Naive thymus-derived CD4-positive, alpha-beta T cell (primary cell): ENCODE data around the gene RAI1. TPM values are rescaled to one million over a fixed set of nuclear protein-coding genes. Genes with fewer than 3 reads are reported as not detected.

Experiments used
- ATAC-seq: fragments of 150-1000 bp; cut with Tn5 transposase; 2 replicates; pipeline ENCODE4 v1.10.0; 2021; ENCODE audit warnings: mild to moderate bottlenecking, moderate library complexity
- CTCF ChIA-PET: fragments of 350-600 bp; sonication (Branson Sonifier 250); formaldehyde crosslinking; loops from one replicate; lab custom pipeline; 2021; ENCODE audit warnings: antibody characterized with exemption; lab: Charles Lee
- POLR2A ChIA-PET: fragments of 350-600 bp; sonication (Branson Sonifier 250); formaldehyde crosslinking; loops from one replicate; lab custom pipeline; 2021; ENCODE audit warnings: antibody characterized with exemption, inconsistent platforms; lab: Charles Lee
- DNase-seq, 9 donors: peaks; one replicate each; pipeline versions ENCODE4 v3.0.0 to v3.0.0-alpha.2; 2020 to 2022; ENCODE audit warnings: mixed read lengths in 1 of 9
- H3K27ac ChIP-seq: one replicate; pipeline ENCODE4 v1.7.0; 2013; ENCODE audit warnings: mild to moderate bottlenecking, low read depth, low read length, moderate library complexity
- H3K27me3 ChIP-seq, 2 donors: one replicate each; pipeline ENCODE4 v1.7.0; 2013; ENCODE audit warnings: low read length in 2 of 2, mild to moderate bottlenecking in 2 of 2, moderate library complexity in 2 of 2; ENCODE audit not compliant: control insufficient read depth in 2 of 2, insufficient read depth in 2 of 2
- H3K36me3 ChIP-seq, 3 experiments: 1 replicate in 2 of 3; 2 replicates in 1 of 3; pipeline ENCODE4 v1.7.0; 2013; ENCODE audit warnings: low read length in 3 of 3, mild to moderate bottlenecking in 3 of 3, moderate library complexity in 1 of 3; ENCODE audit not compliant: insufficient read depth in 3 of 3, control insufficient read depth in 2 of 3
- H3K4me1 ChIP-seq, 2 donors: one replicate each; pipeline ENCODE4 v1.7.0; 2013; ENCODE audit warnings: low read length in 2 of 2, mild to moderate bottlenecking in 2 of 2, moderate library complexity in 1 of 2; ENCODE audit not compliant: control insufficient read depth in 2 of 2, insufficient read depth in 2 of 2
- H3K4me3 ChIP-seq: 2 replicates; pipeline ENCODE4 v1.7.0; 2013; ENCODE audit warnings: mild to moderate bottlenecking, low read length
- H3K9me3 ChIP-seq, 3 experiments: 1 replicate in 2 of 3; 2 replicates in 1 of 3; pipeline ENCODE4 v1.7.0; 2013; ENCODE audit warnings: low read length in 3 of 3; ENCODE audit not compliant: control insufficient read depth in 2 of 3
- H3K27ac Mint-ChIP-seq, 9 donors: one replicate each; pipeline ENCODE4 v1.8.0; 2020 to 2022; ENCODE audit warnings: mixed read lengths in 9 of 9, mild to moderate bottlenecking in 8 of 9, moderate library complexity in 5 of 9, inconsistent platforms in 2 of 9
- H3K27me3 Mint-ChIP-seq, 5 donors: one replicate each; pipeline ENCODE4 v1.8.0; 2021 to 2022; ENCODE audit warnings: mixed read lengths in 5 of 5, mild to moderate bottlenecking in 1 of 5
- H3K36me3 Mint-ChIP-seq, 5 donors: one replicate each; pipeline ENCODE4 v1.8.0; 2020 to 2022; ENCODE audit warnings: mixed read lengths in 5 of 5, mild to moderate bottlenecking in 3 of 5, inconsistent platforms in 1 of 5
- H3K4me1 Mint-ChIP-seq, 7 donors: one replicate each; pipeline ENCODE4 v1.8.0; 2020 to 2022; ENCODE audit warnings: mixed read lengths in 7 of 7, mild to moderate bottlenecking in 3 of 7, inconsistent platforms in 1 of 7
- H3K4me3 Mint-ChIP-seq, 10 donors: one replicate each; pipeline ENCODE4 v1.8.0; 2020 to 2022; ENCODE audit warnings: mild to moderate bottlenecking in 10 of 10, mixed read lengths in 10 of 10, moderate library complexity in 6 of 10, inconsistent platforms in 2 of 10
- H3K9me3 Mint-ChIP-seq, 11 donors: one replicate each; pipeline ENCODE4 v1.8.0; 2020 to 2022; ENCODE audit warnings: mixed read lengths in 11 of 11, mild to moderate bottlenecking in 4 of 11, inconsistent platforms in 1 of 11, moderate library complexity in 1 of 11
- intact Hi-C, 2 donors: fragments of 100-400 bp; cut with micrococcal nuclease; formaldehyde crosslinking; loops; one replicate each; pipeline ENCODE4 v1.15.1; 2023
- polyA plus RNA-seq, 2 donors: library from polyadenylated mRNA; unstranded; fragments of 300-500 nt; fragmentation: Illumina TruSeq; gene quantifications; one replicate each; pipeline ENCODE4 v1.2.3, GENCODE V29; 2021
- total RNA-seq, 6 experiments: library from RNA in 5 of 6; stranded (reverse) in 5 of 6; gene quantifications; 1 replicate in 5 of 6; 2 replicates in 1 of 6; pipeline ENCODE4 v1.2.3 and lab custom pipeline; 2021 to 2026

The RAI1 gene
- total and polyA plus RNA-seq, 7 experiments from 2014 or later, result 2.0 to 46.2 (median 21.2) TPM

DNA sequence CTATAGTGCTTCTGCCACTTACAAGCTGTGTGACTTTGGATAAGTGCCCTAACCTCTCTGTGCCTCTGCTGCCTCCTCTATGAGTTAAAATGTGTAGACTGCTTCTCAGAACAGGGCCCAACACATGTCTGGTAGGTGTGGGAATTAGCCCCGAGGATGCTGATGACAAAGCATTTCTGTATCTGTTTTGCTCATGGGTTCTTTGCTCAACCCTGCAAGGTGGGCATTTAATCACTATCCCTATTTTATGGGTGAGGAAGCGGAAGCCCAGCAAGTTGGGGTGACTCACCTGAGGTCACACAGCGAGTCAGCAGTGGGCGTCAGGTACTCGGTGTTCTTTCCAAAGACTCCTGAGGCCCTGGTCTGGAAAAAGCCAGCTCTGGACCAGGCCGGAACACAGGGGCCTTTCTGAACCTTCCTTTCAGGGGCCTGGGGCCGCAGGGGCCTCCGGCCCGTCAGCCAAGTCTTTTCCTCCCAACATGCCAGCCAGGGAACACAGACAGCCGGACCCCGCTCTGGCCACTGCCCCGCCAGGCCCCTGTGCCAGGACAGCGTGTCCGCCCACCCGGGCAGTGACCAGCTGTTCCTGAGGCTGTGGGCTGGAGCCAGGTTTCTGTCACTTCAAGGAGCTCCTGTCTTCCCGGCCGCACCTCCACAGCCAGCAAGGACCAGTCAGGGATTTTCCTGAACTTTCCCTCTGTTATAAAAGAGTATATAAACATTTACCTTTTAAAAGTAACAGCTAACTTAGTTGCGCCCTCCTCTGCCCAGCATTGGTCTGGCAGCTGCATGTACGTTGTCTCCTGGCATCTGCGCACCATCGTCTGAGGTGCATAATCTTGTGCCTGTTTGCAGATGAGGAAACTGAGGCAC lies 93.0 kb downstream of the RAI1 start:
- Mint-ChIP-seq H3K27me3 (no peaks in the 10 kb centered on the region), H3K9me3 (no peaks in the 10 kb centered on the region), H3K4me1 (peaks cover 0 to 12% (median 10%) of the 10 kb centered on the region in 7 donors), H3K36me3 (no peaks in the 10 kb centered on the region), H3K4me3 (no peak overlapping the region), H3K27ac (peak overlapping the region in 4 of 9 donors; percentile 43 to 68 (median 61))
- H3K27me3 ChIP-seq, result no peaks in the 10 kb centered on the region
- ChIA-PET CTCF (interaction anchor here (0.6 to 1.0 kb wide), 7 partner anchors 68 to 450 kb away, joined by 3 read pairs; no protein-coding TSS in a partner anchor), POLR2A (interaction anchor here (0.6 to 1.1 kb wide), 3 partner anchors 10 to 399 kb away, joined by 3 to 4 read pairs (median 3); no protein-coding TSS in a partner anchor)
- intact Hi-C loops, result loop anchor here in 1 of 2 donors (2.0 kb wide), 1 partner anchor 93 kb away; the partner anchor contains the start of gene RAI1
- H3K4me1 ChIP-seq, result no peaks in the 10 kb centered on the region
- H3K9me3 ChIP-seq, result no peaks in the 10 kb centered on the region
- no peak for DNase-seq
- no peak for ATAC-seq
- H3K36me3 ChIP-seq, result no peaks in the 10 kb centered on the region
- no peak overlapping the region for H3K4me3 ChIP-seq
- no peak overlapping the region for H3K27ac ChIP-seq

GRCh38 chr17:17776889-17777288 lies 95.6 kb downstream of the RAI1 start:
- DNase-seq, result no peak
- peaks cover 0 to 12% (median 0%) of the 10 kb centered on the region in 5 donors for H3K27me3 Mint-ChIP-seq

DNA sequence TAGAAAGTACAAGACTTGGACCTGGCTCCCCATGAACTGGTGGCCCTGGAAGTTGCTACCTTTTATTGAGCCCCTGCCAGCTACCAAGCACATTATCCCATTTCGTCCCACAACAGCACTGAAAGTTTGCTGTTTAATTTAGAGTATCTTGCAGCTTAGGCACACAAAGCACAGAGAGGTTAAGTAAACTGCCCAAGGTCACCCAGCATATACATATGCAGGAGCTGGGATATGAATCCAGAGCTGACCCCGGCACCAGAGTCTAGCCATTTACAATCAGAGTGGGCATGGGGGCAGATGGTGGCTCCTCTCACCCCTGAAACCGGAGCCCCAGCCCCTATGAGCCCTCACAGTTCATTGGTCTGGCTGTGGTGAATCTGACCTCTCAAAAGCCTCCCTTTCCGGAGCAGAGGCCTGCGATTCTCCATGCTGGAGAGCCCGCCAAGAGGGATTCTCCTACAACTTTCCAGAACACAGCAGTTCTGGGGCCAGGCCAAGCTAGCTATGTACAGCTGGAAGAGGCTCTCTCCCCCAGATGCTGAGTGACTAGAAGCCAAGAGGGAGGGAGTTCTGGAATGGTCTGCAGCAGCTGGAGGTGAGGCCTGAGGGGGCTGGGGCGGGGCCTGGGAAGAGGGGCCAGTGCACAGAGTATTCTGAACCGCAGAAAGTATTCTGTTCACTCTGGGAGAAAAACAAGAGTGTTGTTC lies 97.2 kb downstream of the RAI1 start:
- no peak for DNase-seq
- H3K27me3 ChIP-seq, result no peaks in the 10 kb centered on the region
- Mint-ChIP-seq H3K4me1 (peaks cover 0 to 10% (median 4%) of the 10 kb centered on the region in 7 donors), H3K27me3 (peaks cover 0 to 17% (median 0%) of the 10 kb centered on the region in 5 donors), H3K27ac (peak overlapping the region in 1 of 9 donors; percentile 52), H3K4me3 (no peak overlapping the region), H3K9me3 (no peaks in the 10 kb centered on the region), H3K36me3 (no peaks in the 10 kb centered on the region)
- H3K9me3 ChIP-seq, result no peaks in the 10 kb centered on the region
- ATAC-seq, result no peak
- POLR2A ChIA-PET, result no interaction called here
- no peaks in the 10 kb centered on the region for H3K36me3 ChIP-seq
- intact Hi-C loops, result loop anchor here in 1 of 2 donors (2.0 kb wide), 1 partner anchor 14 kb away; no protein-coding TSS in a partner anchor
- CTCF ChIA-PET, result interaction anchor here (0.6 to 1.3 kb wide), 2 partner anchors 37 to 49 kb away, joined by 3 read pairs; no protein-coding TSS in a partner anchor
- H3K27ac ChIP-seq, result no peak overlapping the region
- no peaks in the 10 kb centered on the region for H3K4me1 ChIP-seq
- H3K4me3 ChIP-seq, result no peak overlapping the region

More at GRCh38 chr17:17776889-17777288, 95.6 kb downstream of the RAI1 start:
- ChIA-PET CTCF (no interaction called here), POLR2A (interaction anchor here (0.7 to 1.5 kb wide), 4 partner anchors 11 to 185 kb away, joined by 3 to 5 read pairs (median 4); partner anchors contain the start of gene PEMT)
- Mint-ChIP-seq H3K27ac (peak overlapping the region in 3 of 9 donors; percentile 38 to 88 (median 65)), H3K36me3 (no peaks in the 10 kb centered on the region), H3K9me3 (no peaks in the 10 kb centered on the region), H3K4me3 (no peak overlapping the region), H3K4me1 (peaks cover 0 to 15% (median 9%) of the 10 kb centered on the region in 7 donors)
- Histone ChIP-seq H3K27ac (no peak overlapping the region), H3K36me3 (no peaks in the 10 kb centered on the region), H3K4me3 (no peak overlapping the region), H3K27me3 (no peaks in the 10 kb centered on the region), H3K9me3 (no peaks in the 10 kb centered on the region), H3K4me1 (no peaks in the 10 kb centered on the region)
- intact Hi-C loops, result no loop called here
- no peak for ATAC-seq

GRCh38 chr17:17779015-17779611 lies 97.9 kb downstream of the RAI1 start:
- no peak for DNase-seq

GRCh38 chr17:17780922-17781590 lies 99.8 kb downstream of the RAI1 start:
- Histone ChIP-seq H3K4me1 (peaks cover 7 to 15% of the 10 kb centered on the region in 2 donors), H3K4me3 (no peak overlapping the region), H3K27me3 (no peaks in the 10 kb centered on the region), H3K27ac (no peak overlapping the region), H3K36me3 (no peaks in the 10 kb centered on the region), H3K9me3 (no peaks in the 10 kb centered on the region)
- Mint-ChIP-seq H3K27ac (peak overlapping the region in 5 of 9 donors; percentile 37 to 75 (median 65)), H3K9me3 (no peaks in the 10 kb centered on the region), H3K4me1 (peaks cover 15 to 27% (median 24%) of the 10 kb centered on the region in 7 donors), H3K36me3 (peaks cover 0 to 4% (median 0%) of the 10 kb centered on the region in 5 donors), H3K27me3 (peaks cover 0 to 29% (median 0%) of the 10 kb centered on the region in 5 donors), H3K4me3 (peak overlapping the region; percentile 35 to 92 (median 60))
- ChIA-PET POLR2A (no interaction called here), CTCF (interaction anchor here (1.2 kb wide), 1 partner anchor 32 kb away, joined by 3 read pairs; no protein-coding TSS in a partner anchor)
- intact Hi-C loops, result loop anchor here in 1 of 2 donors (5.0 kb wide), 2 partner anchors 39 to 56 kb away; partner anchors contain the start of gene SREBF1
- ATAC-seq, result no peak
- no peak for DNase-seq

More at GRCh38 chr17:17779015-17779611, 97.9 kb downstream of the RAI1 start:
- Mint-ChIP-seq H3K27ac (no peak overlapping the region), H3K4me3 (no peak overlapping the region), H3K4me1 (peaks cover 5 to 14% (median 7%) of the 10 kb centered on the region in 7 donors), H3K27me3 (peaks cover 0 to 20% (median 0%) of the 10 kb centered on the region in 5 donors), H3K9me3 (no peaks in the 10 kb centered on the region), H3K36me3 (no peaks in the 10 kb centered on the region)
- no peak for ATAC-seq
- H3K36me3 ChIP-seq, result no peaks in the 10 kb centered on the region
- CTCF ChIA-PET, result interaction anchor here (1.3 kb wide), 1 partner anchor 50 kb away, joined by 3 read pairs; no protein-coding TSS in a partner anchor
- POLR2A ChIA-PET, result interaction anchor here (0.6 to 0.9 kb wide), 3 partner anchors 8 to 309 kb away, joined by 3 to 4 read pairs (median 4); no protein-coding TSS in a partner anchor
- H3K9me3 ChIP-seq, result no peaks in the 10 kb centered on the region
- H3K27me3 ChIP-seq, result no peaks in the 10 kb centered on the region
- peaks cover 3% of the 10 kb centered on the region in 2 donors for H3K4me1 ChIP-seq
- no peak overlapping the region for H3K4me3 ChIP-seq
- no peak overlapping the region for H3K27ac ChIP-seq
- intact Hi-C loops, result loop anchor here in 1 of 2 donors (2.0 kb wide), 1 partner anchor 14 kb away; no protein-coding TSS in a partner anchor
